Sigmoid colon (tissue), 4 donors: ENCODE measurements around the gene RASL10A.

ENCODE experiments used
- POLR2A ChIP-seq, 2 donors: fragments of 450-650 bp; IDR thresholded peaks; one replicate each; pipeline ENCODE4 v1.6.1; 2016; ENCODE audit warnings: antibody characterized with exemption in 2 of 2, mild to moderate bottlenecking in 2 of 2, moderate library complexity in 2 of 2
- POLR2AphosphoS5 ChIP-seq, 4 donors: sonication (generic); formaldehyde crosslinking; IDR thresholded peaks; one replicate each; pipeline ENCODE4 v1.6.1; 2017; ENCODE audit warnings: antibody characterized with exemption in 4 of 4
- TF ChIP-seq, protein P1 (sequence below), 4 experiments: fragments of 450-650 bp in 3 of 4; fragments of 200-600 bp in 1 of 4; IDR thresholded peaks; one replicate each; pipeline ENCODE4 v1.5.1; 2016 to 2019; ENCODE audit warnings: antibody characterized with exemption in 4 of 4, mild to moderate bottlenecking in 3 of 4, moderate library complexity in 2 of 4

GRCh38 chr22:29316141-29316828 lies 788 bp upstream of the RASL10A start:
- TF ChIP-seq, protein P1, sequence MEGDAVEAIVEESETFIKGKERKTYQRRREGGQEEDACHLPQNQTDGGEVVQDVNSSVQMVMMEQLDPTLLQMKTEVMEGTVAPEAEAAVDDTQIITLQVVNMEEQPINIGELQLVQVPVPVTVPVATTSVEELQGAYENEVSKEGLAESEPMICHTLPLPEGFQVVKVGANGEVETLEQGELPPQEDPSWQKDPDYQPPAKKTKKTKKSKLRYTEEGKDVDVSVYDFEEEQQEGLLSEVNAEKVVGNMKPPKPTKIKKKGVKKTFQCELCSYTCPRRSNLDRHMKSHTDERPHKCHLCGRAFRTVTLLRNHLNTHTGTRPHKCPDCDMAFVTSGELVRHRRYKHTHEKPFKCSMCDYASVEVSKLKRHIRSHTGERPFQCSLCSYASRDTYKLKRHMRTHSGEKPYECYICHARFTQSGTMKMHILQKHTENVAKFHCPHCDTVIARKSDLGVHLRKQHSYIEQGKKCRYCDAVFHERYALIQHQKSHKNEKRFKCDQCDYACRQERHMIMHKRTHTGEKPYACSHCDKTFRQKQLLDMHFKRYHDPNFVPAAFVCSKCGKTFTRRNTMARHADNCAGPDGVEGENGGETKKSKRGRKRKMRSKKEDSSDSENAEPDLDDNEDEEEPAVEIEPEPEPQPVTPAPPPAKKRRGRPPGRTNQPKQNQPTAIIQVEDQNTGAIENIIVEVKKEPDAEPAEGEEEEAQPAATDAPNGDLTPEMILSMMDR (IDR thresholded peaks at IDR 0.05): no peak
- TF ChIP-seq POLR2AphosphoS5 (IDR thresholded peaks at IDR 0.05): no peak
- no peak for TF ChIP-seq POLR2A (IDR thresholded peaks at IDR 0.05)
